GM21825 (cell line): ENCODE data around the gene FAM171A1.
"Not testable (repeated sequence)": the region's sequence is repeated elsewhere in the genome, so short reads cannot be mapped to it uniquely, and the experiment has no call there.

ENCODE experiments used
- ATAC-seq: cut with Tn5 transposase; IDR thresholded peaks from one replicate; pipeline ENCODE4 v1.9.1; 2021; ENCODE audit warnings: mild to moderate bottlenecking, moderate library complexity; ENCODE audit not compliant: unreplicated experiment

FAM171A1 gene

DNA sequence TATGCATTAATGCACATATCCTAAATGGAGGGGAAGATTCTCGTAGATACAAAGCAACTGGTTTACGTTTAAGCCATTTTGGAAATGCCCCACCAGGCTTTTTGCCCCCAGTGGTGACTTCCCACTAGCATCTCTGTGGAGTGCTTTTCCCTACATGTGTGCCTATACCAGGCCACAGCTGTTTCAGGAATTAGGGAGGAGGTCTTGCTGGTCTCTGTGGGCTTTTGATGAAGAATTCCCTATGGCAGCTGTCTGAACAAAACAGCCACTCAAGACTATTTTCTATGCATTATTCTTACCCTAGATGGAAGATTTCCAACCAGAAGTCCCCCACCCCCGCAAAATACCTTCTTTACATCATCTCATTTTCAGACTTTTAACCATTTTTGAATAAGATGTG, 150.6 kb downstream of the FAM171A1 start:
- ATAC-seq = no peak

DNA sequence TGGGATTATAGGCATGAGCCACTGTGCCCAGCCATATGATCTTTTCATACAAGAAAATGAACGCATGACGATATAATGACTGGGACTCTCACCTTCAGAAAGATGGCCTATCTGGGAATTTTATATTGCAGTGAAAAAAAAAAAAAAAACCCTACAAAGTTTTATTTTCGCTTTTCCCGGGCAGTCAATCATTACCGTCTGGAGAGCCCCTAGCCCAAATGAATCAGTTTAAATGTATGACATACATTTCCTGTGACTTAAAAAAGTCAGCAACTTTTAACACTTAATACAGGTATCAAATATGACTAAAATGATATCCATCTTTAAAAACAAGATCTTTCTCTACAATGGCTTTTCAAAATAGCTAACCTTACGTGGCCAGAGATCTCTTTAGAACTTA, 154.4 kb downstream of the FAM171A1 start:
- no peak for ATAC-seq

DNA sequence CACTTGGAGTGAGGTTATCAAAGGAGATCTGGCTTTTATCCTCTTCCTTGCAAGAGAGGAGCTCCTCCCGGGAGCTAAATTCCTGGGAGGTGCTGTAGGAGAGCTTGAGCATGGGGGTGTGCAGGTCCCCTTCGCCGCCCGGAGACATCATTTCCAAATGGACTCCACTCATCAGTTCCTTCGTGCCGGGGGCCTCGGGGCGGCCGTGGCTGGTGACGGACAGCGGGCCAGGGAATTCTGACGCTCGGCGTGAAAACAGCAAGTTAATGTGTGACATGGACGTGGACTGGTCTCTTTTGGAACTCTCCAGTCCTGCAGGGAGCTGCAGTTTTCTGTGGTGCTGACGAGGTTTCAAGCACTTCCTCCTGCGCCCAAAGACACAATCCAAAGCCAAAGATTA, 156.9 kb downstream of the FAM171A1 start:
- no peak for ATAC-seq

DNA sequence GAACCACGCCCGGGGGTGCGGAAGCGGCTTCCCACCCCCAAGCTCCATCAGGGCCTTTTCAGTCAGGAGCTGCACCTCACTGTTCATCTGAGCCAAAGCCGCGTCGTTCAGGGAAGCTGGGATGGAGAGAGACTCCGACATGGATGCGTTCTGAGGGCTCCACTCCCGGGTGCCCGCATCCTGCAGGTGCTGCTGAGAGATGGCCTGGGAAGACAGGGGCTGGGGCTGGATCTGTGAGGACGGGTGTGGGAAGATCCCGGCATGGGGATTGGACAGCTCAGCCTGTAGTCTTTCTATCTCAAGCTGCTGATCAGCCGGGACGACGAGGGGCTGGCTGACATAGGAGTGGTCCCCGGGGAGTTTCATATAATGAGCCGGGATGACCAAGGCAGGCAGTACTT, 157.6 kb downstream of the FAM171A1 start:
- ATAC-seq = no peak

DNA sequence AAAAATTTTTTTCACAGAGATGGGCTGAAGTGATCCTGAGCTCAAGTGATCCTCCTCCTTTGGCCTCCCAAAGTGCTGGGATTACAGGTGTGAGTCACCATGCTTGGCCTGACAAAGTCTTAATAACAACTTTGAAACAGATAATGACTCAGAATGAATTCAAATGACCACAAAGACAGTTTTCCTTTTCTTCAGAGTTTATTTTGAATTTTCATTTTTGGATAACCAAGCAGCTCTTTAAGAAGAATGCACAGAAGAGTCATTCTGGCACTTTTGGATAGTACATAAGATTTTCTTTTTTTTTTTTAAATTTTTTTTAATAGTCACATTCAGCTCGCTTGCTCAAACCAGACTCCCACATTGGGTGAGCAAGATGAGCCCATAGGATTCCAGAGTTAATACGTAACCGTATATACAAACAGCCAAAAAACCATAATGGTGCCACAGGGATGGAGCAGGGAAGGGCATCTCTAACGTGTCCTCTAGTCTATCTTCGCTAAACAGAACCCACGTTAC, 159.6 kb downstream of the FAM171A1 start:
- ATAC-seq = no peak

DNA sequence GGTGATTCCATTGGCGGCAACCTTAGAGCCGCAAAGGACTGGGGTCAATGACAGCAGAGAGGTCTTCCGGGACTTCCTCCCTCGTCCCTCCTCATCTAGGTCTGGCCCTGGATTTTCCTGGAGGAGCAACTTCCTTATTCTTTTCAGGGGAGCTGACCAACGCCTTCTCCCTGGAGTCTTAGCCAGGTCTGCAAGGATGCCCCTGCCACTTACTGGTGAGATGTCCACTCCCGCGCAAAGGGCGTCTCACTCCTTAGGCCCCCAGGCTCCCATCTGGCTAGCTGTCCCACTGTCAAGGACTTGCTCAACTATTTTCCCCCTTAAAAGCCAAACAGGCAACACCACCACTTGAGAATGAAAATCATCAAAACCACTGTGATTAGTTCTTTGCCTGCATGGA, 160.6 kb downstream of the FAM171A1 start:
- no peak for ATAC-seq

DNA sequence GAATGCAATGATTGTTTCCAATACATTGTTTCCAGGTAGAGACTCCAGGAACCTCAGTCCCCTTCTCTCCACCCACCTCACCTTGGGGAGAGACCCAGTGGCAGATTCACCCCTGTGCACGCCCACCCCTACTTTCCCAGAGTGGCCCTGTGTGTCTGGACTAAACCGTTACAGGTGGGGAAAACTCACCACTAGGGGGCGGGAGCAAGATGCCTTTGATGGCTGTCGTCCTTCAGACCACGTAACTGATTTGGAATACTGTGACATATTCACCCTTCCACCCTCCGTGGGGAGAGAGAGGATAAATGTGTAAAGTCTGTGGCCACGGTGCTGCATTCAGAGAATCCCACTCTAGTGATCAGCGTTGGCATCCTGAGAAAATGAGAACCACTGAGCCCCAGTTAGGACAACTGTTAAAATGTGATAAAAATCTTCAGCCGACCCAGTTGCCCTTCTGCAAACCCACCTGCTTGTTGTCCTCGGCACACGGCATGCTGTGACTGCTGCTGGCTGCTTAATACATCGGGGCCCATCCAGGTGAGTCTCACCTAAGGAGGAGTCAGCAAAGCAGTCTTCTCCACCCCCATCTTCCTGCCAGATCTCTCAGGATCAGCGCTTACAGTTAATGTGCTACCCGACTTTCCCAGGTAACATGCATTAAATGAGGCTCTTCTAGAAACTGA, 161.1 kb downstream of the FAM171A1 start:
- peak; percentile 66 for ATAC-seq

DNA sequence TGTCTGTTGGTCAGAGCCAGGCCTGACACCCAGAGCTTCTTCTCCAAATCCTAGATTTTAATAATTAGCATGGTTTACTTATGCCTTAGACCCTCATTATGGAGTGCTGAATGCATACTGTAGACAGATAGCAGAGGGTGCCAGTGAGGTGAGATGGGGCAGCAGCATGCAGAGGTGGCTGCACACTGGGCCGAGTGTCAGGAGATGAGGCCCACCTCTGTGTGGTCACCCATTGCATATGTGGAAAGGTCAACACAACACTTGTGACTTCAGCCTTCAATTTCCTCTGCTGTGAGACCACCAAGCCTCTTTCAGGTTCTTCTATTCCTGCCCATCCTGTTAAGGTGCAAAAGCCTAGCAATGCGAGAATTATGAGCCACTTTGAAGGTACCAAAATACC, 162.9 kb downstream of the FAM171A1 start:
- no peak for ATAC-seq

DNA sequence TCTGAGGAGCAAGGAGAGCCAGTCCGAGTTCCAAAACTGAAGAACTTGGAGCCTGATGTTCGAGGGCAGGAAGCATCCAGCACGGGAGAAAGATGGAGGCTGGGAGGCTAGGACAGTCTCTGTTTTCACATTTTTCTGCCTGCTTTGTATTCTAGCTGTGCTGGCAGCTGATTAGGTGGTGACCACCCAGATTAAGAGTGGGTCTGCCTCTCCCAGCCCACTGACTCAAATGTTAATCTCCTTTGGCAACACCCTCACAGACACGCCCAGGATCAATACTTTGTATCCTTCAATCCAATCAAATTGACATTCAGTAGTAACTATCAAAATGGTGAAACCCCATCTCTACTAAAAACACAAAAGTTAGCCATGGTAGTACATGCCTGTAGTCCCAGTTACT, 163.7 kb downstream of the FAM171A1 start:
- ATAC-seq = not testable (repeated sequence)

DNA sequence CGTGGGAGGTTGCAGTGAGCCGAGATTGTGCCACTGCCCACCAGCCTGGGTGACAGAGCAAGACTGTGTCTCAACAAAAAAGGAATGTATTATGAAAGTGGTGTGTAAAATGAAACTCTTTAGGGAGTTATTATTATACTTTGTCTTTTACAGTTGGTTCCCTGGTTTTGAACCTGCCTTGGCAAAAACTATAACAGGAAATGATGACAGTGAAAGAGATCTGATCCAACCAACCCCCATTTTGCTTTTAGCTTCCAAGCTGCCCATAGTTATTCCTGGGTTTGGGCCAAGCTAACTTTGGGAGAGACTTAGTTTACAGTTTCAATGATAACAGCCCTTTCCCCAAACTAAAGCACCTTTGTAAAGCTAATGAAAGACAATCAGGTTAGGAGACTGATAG, 168.4 kb downstream of the FAM171A1 start:
- no peak for ATAC-seq

DNA sequence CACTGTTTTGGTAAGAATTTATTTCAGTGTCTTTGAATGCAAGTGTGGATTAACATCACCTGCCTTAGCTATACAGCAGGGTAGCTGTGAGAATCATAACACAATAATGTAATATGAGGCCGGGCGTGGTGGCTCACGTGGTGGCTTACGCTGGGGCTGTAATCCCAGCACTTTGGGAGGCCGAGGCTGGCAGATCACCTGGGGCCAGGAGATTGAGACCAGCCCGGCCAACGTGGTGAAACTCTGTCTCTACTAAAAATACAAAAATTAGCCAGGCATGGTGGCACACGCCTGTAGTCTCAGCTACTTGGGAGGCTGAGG, 168.8 kb downstream of the FAM171A1 start:
- ATAC-seq = not testable (repeated sequence)

DNA sequence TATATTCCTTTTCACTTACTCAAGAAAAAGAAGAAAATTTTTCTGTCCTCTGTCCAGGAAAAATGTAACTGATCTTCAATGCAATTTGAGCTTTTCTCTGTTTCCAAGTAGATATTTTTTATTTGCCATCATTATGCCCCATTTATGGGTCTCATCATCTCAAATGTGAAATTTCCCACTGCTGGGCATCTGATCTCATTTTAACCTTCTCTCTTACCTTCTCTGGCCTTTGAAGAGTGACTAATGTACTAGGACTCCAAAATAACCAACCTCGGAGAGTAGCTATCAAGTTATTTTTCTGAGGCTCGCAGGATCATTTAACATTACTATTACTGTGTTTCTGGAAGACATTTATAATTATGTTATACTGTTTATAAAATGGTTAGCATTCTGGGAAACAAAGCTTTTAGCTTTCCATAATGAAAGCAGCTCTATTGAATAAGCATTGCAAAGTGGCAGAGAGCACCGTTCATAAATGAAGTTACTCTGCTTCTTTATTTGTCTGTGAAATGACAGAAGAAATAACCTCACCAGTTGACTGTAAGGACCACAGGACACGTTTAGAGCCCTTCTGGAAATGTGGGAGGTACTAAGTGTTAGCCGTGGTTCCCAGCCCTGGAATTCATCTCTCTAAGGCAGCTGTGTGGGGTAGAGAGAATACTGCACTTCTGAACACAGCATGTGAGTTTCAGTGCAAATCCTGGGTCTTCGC, 169.3 kb downstream of the FAM171A1 start:
- no peak for ATAC-seq

DNA sequence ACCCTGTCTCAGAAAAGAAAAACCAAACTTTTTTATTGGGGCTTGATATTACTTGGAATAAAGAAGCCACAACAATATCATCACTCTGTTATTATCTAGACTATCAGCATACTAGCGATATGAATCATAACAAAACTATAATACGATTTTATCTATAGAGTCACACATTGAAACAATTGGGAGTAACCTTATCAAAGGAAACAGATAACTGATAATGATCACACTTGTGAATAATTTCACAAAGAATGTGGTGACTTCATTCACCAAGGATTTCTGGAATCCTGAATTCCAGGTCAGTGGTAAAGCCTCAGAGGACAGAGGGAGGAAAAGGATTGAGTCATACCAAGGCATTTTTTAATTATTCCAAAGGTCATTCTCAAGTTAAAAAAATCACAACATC, 170.5 kb downstream of the FAM171A1 start:
- no peak for ATAC-seq

DNA sequence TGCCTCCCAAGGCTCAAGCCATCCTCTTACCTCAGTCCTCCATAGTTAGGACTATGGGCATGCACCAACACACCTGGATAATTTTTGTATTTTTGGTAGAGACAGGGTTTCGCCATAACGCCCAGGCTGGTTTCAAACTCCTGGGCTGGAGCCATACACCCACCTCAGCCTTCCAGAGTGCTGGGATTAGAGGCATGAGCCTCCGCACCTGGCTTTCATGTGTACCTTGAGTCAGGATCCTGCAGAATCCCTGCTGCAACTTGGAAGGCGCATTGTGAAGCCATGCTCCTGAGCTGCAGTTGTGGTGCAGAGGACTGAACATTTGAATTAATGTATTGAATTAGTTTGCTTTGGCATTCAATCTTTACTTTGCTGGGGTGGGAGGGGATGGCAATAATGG, 173.2 kb downstream of the FAM171A1 start:
- no peak for ATAC-seq

DNA sequence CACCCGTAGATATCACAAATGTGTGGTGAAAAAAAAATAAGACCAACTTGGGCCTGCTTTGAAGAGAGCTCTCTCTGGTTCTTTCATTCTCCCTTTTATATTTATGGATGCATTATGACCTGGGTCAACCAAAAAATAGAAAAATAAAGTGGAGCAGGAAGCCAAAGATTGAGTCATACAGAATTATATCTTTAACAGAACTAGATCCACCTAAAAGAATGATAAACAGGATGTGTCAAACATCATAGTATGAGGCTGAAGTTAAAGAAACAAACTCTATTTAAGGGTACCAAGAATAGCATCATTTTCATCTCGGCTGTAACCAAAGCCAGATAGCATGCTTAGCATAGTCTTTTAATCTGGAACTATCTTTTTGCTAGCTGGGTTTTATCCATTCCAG, 173.8 kb downstream of the FAM171A1 start:
- no peak for ATAC-seq

DNA sequence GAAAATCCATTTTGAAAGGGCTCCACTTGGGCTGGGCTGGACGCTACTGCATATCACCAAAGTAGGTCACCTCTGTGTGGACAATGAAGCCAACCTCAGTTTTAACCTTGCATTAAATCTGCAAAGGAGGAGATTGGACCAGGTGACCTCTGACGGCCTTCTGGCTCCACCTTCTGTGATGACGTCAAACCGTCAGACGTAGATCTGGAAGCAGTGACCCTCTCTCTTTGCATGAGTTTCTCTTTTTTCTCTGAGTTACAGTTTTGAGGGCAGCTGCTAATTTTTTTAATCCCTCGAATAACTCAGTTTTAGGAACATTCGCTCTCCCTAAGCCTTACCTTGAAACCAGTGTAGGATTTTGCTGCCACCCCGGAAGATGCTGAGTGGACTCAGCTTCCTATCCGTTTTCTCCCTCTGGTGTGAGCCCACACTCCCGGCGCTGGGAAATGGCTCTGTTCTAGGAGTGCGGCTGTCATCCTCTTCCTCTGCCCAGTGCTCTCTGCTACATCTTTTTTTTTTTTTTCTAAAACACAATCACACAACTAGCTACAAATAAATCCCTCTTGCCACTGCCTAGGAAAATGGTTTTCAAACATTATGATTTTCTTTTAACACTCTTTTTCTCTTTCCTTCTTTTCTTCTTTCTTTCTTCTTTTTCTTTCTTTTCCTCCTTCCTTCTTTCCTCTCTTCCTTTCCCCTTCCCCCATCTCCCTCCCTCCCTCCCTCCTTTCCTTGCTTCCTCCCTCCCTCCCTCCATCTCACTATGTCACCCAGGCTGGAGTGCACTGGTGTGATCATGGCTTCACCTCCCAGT, 174.9 kb downstream of the FAM171A1 start:
- ATAC-seq = no peak

DNA sequence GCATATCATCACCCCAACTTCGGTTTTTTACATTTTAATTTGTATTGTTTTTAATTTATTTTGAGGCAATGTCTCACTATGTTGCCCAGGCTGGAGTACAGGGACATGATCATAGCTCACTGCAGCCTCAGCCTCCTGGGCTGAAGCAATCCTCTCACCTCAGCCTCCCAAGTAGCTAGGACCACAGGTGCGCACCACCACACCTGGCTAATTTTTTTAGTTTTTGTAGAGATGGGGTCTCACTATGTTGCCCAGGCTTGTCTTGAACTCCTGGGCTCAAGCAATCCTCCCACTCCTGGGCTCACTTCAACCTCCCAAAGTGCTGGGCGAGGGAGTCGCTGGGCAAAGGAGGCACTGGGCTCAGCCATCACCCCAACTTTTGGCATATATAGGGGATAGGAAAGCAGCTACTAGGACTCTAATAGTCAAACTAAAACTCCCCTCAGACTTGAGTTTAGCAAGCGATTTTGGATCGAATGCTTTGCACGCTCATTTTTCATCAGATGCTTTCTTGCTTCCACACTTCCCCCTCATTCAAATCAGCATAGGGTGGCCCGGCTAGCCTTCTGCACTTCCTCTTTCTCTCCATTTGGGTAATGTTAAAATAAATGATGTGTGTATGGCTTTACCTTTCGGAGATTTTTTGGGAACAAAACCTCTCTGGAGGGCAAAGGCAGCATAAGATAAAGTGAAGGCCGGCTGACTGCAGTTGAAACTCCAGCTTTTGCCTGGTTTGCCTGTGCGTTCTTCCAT, 181.8 kb downstream of the FAM171A1 start:
- no peak for ATAC-seq

DNA sequence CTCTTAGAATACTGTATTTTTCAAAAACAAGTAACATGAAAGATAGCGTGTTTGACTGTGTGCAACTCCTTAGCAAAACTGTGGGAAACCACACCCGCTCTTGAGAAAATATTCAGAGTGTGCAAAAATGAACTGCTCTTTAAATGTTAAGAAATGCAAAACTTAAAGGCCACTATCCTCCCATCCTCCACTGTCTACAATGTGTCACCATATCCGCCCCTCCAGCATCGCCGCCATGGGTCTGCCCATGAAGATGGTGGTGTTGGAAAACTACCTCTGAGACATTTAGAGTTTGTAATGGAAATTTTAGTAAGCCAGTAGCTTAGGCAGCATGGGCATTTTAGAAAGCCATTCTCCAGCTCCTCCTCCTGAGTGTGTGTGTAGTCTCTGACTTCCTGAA, 182.5 kb downstream of the FAM171A1 start:
- no peak for ATAC-seq

DNA sequence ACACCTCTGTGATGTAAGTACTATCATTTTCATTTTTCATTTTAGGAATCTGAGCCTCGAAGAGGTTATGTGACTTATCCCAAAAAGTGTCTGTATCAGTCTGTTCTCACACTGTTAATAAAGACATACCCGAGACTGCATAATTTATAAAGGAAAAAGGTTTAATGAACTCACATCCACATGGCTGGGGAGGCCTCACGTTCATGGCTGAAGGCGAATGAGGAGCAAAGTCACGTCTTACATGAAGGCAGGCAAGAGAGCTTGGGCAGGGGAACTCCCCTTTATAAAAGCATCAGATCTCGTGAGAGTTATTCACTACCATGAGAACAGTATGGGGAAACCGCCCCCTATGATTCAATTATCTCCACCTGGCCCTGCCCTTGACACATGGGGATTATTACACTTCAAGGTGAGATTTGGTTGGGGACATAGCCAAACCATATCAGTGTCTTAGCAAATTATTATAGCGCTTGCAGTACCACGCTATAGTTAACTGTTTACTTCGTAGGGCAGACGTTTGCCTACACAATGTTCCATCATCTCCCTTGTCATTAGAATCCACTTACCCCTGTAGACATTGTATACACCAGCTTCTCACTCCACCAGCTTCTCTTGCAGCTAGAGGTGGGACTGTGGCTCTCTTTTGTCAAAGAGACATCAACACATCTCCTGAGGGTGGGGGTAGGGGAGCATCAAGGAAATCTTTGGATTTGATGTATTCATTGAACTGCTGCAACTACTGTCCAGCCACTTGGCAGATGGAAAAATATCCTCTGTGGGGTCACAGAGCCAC, 187.2 kb downstream of the FAM171A1 start:
- ATAC-seq = no peak

DNA sequence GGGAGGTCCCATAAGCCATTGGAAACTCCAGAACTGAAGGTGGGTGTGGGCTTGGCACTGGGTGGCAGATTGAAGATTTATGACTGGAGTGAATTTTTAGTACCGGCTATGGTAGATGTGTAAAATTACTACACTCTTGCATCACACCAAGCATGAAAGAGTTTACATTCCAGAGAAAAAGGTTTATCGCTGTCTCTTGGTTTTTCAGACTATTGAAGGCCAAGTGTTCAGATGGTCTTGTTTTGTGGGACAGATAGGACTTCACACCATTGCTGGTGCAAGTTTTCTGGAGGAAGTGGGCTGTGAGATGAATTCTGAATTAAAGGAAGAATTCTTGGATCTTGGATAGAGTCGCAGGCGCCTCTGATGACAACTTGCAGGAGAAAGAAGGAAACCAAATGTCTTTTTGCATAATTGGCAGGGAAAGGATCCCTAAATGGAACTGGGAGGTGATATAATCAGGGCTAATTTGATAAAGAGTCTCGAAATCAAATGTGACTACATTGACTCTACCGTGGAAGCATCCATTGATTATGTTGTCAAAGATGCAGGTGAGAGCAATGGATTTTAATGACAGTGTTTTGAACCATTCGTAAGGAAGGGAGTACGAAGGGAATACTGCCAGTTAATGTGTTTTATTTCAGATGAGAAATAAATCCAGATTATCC, 188.4 kb downstream of the FAM171A1 start:
- ATAC-seq = no peak
